Measurements from ENCODE around the gene BCL2A1.
"Not testable (repeated sequence)": the region's sequence is repeated elsewhere in the genome, so short reads cannot be mapped to it uniquely, and the experiment has no call there.

Gene BCL2A1

DNA sequence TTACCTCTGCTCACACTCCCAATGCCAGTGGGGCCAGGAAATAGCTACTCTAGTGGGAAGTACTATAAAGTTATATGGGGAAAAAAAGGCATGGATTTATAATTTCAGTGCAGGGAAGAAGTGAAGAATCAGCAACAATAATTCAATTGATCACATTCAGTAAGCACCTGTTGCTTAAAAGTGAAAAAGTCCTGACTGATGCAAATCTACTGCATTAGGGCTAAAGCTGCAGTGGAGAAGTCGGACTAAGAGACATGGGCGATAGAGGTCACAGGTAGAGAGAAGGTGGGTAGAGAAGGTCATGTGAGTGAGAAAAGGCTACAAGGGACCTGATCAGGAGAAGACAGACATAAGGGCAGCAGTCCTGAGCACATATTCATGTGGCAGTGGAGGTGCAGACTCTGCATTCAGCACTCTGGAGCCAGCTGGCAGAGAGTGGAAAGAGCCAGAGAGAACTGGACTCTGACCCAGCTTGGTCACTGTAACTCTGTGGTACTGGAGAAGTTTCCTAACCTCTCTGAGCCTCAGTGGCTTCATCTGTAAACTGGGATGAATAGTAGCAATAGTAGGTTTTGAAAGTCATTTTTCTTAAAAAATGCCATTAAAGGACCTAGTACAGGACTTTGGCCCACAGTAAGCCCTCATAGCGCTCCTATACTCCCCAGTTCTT, 17.6 kb upstream of the BCL2A1 start:
- no peak for DNase-seq

- DNase-seq = no peak
These were observed 17.0 kb upstream of the BCL2A1 start for GRCh38 chr15:79987969-79988368.

- DNase-seq = no peak
These were observed 16.6 kb upstream of the BCL2A1 start for GRCh38 chr15:79987569-79987955.

- no peak for DNase-seq
These were observed 10.9 kb upstream of the BCL2A1 start for GRCh38 chr15:79981831-79982455.

DNA sequence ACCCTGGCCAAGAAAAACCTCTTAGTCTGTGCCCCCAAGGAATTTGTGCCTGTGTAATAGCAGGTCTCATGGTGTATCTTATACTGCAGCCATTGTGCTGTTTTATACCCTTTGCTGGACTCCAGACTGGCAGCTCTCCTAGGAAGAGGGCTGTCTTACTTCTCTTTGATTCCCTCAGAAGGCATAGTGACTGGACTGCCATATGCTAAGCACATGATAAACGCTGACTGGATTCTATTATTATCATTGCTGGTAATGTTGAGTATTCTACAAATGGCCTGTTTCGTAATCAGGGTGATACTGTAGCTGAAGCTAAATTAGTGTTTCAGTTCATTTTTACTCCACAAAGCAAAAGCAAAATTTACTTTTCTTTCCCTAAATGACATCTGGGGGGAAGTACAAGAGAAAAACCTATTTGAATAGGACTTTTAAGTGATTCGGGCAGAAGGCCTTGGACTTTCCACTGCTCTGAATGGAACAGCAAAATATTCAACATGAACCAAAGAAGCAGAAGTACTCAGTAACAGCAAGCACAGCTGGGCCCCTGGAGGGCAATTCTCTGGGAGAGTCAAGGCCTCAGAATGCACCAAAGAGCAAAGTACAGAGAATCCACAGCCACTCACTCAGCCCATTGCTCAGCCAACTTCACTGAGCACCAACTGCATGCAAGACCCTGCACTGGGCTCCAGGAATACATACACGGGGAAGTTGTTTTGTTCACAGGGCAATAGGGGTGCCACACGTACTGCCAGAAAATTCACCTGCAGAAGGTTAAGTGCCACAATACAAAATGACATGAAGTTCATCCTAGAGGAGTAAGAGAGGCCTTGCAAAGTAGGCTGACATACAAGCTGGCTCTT, 7.9 kb upstream of the BCL2A1 start:
- DNase-seq = no peak

- DNase-seq = no peak
These were observed 7.3 kb upstream of the BCL2A1 start for GRCh38 chr15:79978260-79978654.

- DNase-seq = no peak
These were observed 6.5 kb upstream of the BCL2A1 start for GRCh38 chr15:79977431-79978054.

GRCh38 chr15:79973456-79974195, 2.6 kb upstream of the BCL2A1 start:
- peak; percentile 44 for DNase-seq

- DNase-seq = no peak
These were observed 1.9 kb upstream of the BCL2A1 start for GRCh38 chr15:79972863-79973262.

GRCh38 chr15:79970181-79970580, 815 bp downstream of the BCL2A1 start:
- peak; percentile 17 for DNase-seq

DNA sequence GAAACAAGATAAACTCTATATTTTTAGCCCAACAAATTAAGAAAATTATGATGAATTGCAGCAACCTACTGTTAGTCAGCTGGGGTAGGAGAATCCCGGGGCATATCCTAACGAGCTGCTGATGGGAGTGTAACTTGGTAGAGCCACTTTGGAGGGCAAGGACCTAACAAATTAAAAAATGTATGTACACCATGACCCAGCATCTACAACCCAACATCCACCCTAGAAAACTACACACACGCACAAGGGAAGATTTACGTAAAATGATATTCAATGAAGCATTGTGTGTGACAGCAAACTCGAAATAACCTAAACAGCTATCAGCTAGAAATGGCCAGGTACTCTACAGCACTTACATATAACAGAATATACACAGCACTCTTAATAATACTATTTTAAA, 1.9 kb downstream of the BCL2A1 start:
- no peak for DNase-seq

GRCh38 chr15:79967298-79968182, 3.5 kb downstream of the BCL2A1 start:
- no peak for DNase-seq

- no peak for DNase-seq
These were observed 4.2 kb downstream of the BCL2A1 start for GRCh38 chr15:79966634-79967297.

- DNase-seq = no peak
These were observed 5.0 kb downstream of the BCL2A1 start for GRCh38 chr15:79965846-79966630.

- DNase-seq = no peak
These were observed 6.7 kb downstream of the BCL2A1 start for GRCh38 chr15:79964232-79964805.

DNA sequence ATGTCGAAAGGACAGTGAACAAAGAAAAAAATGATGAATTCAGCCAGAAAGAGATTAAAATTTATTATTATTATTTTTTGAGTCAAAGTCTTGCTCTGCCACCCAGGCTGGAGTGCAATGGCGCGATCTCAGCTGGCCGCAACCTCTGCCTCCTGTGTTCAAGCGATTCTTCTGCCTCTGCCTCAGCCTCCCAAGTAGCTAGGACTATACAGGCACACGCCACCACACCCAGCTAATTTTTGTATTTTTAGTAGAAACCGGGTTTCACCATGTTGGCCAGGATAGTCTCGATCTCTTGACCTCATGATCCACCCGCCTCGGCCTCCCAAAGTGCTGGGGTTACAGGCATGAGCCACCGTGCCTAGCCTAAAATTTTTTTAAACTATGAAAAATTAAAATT, 8.1 kb downstream of the BCL2A1 start:
- not testable (repeated sequence) for DNase-seq

GRCh38 chr15:79962178-79962577, 8.8 kb downstream of the BCL2A1 start:
- no peak for DNase-seq

- DNase-seq = no peak
These were observed 10.3 kb downstream of the BCL2A1 start for GRCh38 chr15:79960502-79961212.

GRCh38 chr15:79957741-79958140, 13.3 kb downstream of the BCL2A1 start:
- DNase-seq = no peak
